NCI-H2196 (cell line): ENCODE measurements around the gene FOSL1.
A peak's percentile ranks its signal among the peaks of the same experiment; 100 is the strongest.

Experiments used
- DNase-seq: peaks from one replicate; lab custom pipeline; 2025; ENCODE audit not compliant: unreplicated experiment; lab: John Stamatoyannopoulos, UW

Gene FOSL1

DNA sequence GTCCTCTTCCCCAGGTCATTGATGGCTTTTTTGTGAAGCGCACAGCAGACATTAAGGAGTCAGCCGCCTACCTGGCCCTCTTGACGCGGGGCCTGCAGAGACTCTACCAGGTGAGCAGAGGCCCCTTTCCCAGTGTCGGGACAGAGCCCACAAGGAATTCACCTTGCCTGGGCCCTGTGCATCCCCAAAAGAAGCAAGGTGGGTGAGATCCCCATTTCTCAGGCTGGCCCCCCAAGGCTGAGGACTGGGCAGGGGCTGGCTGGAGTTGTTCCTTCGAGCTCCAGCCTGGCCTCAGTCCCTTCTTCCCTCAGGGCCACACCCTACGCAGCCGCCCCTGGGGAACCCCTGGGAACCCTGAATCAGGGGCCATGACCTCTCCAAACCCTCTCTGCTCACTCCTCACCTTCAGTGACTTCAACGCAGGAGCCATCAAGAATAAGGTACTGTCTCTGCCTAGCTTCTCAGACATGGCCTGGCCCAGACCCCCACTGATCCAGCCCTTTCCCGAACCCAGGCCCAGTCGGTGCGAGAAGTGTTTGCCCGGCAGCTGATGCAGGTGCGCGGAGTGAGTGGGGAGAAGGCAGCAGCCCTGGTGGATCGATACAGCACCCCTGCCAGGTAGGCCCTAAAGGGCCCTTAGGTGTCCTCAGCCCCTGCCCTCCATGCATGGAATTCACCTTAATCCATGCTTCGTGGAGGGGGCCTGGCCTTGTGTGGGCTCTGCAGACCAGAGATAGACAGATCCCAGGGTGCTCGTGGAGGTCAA lies 35.3 kb downstream of the FOSL1 start:
- DNase-seq = no peak

DNA sequence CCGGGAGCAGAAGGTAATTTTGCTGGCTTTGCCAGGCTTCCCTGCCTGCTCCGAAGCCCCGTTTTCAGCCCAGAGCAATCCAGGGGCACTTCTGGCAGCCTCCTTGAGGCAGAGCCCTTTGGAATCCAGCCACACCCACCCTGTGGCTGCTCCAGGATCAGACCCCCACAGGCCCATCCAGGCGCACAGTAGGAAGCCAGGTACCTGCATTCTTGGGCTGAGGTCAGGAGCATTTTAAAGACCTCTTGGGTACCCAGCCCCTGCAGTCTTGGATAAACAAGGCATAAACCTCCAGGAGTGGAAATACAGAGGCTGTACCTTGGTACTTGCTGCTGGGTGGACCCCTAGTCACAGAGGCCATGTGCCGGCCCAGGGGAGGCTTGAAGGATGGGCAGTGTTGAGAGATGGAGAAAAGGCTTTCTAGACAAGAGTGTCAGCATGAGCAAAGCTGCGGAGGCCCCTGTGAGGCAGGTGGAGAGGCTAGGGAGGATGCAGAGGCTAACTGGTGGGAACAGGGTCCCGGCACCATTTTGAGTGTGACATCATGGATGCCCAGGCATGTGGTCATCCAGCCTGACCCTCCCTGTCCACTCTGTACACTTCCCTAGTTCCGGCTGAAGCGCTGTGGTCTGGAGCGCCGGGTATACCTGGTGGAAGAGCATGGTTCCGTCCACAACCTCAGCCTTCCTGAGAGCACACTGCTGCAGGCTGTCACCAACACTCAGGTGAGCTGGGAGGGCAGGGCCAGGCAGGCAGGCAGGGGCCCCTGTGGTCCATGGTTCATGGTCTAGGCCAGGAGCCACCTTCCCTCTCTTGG lies 36.1 kb downstream of the FOSL1 start:
- no peak for DNase-seq

DNA sequence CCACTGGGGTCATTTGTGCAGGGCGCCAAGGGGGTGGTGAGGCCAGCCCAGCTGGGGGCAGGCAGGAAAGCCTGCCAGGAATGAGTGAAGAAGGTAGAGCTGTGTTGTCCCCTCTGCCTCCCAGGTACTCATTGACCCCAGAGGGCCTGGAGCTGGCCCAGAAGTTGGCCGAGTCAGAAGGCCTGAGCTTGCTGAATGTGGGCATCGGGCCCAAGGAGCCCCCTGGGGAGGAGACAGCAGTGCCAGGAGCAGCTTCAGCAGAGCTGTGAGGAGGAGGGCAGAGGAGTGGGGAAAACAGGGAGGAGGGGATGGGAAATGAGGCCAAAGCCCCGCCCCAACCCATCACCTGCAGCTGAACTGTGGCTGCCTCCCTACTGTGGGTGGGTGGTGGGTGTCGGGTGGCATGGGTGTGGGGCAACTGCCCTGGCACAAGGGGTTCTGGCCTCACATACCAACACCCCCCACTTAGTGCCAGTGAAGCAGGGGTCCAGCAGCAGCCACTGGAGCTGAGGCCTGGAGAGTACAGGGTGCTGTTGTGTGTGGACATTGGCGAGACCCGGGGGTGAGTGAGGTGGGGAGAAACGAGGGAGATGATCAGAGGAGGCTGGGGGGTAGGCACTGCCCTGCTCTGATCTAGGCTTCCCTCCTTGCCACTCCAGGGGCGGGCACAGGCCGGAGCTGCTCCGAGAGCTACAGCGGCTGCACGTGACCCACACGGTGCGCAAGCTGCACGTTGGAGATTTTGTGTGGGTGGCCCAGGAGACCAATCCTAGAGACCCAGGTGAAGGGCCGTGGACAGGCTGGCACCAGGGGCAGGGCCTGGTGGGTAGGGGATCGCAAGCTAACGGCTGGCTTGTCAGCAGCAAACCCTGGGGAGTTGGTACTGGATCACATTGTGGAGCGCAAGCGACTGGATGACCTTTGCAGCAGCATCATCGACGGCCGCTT lies 37.0 kb downstream of the FOSL1 start:
- DNase-seq = no peak

DNA sequence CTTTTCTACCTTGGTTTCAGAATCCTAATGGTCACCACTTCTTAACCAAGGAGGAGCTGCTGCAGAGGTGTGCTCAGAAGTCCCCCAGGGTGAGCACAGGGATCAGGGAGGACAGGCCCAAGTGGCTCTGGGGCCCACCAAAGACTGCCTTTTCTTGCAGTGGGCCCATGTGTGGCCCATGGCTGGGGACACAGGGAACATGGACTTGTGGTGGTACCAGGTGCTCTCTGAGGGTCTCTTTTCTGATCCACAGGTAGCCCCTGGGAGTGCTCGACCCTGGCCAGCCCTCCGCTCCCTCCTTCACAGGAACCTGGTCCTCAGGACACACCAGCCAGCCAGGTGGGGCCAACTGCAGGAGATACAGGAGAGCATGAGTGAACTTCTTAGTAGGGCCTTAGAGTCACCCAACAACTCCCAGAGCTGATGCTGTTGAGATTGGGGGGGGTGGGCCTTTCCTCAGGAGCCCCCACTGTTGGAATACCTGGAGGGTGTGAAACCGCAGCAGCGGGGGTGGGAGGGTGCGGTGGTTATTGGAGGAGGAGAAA lies 37.9 kb downstream of the FOSL1 start:
- DNase-seq = no peak

DNA sequence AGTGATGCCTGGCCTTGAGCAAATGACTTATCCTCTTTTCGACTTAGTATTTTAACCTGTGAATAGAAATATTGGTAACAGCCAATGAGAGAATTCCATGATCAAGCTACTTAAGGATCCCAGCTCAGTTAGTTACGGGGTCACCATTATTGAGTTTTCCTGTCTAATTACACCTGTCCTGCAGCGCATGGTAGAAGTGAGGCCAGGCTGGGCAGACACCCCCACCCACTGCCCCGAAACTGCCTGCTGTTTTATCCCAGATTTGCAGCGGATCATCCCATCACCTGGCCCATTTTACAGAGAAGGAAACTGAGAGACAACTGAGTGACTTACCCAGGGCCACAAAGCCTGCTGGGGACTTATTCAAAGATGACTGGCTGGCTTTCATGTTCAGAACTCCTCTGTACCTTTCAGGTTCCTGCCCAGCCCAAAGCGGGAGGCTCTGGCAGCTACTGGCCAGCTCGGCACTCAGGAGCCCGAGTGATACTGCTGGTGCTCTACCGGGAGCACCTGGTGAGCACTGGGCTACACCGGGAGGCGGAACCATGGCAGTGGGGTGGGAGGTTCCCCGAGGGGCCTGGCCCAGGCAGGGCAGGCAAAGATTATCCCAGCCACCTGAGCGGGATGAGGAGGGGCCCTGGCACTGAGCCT lies 38.5 kb downstream of the FOSL1 start:
- DNase-seq = no peak

DNA sequence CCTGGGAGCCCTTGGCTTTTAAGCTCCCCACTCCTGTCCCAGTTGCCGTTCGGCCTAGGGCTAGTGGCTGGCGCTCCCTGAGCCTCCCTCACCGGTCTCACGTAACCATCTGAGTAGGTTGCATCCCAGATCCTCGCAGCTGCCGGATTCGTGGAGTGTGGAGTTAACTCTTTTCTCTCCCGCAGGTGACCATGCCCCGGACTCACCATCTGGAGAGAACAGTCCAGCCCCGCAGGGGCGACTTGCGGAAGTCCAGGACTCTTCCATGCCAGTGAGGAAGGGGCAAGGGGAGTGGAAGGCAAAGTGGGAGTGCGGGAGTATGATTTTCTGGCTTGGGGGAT lies 39.1 kb downstream of the FOSL1 start:
- DNase-seq = no peak

DNA sequence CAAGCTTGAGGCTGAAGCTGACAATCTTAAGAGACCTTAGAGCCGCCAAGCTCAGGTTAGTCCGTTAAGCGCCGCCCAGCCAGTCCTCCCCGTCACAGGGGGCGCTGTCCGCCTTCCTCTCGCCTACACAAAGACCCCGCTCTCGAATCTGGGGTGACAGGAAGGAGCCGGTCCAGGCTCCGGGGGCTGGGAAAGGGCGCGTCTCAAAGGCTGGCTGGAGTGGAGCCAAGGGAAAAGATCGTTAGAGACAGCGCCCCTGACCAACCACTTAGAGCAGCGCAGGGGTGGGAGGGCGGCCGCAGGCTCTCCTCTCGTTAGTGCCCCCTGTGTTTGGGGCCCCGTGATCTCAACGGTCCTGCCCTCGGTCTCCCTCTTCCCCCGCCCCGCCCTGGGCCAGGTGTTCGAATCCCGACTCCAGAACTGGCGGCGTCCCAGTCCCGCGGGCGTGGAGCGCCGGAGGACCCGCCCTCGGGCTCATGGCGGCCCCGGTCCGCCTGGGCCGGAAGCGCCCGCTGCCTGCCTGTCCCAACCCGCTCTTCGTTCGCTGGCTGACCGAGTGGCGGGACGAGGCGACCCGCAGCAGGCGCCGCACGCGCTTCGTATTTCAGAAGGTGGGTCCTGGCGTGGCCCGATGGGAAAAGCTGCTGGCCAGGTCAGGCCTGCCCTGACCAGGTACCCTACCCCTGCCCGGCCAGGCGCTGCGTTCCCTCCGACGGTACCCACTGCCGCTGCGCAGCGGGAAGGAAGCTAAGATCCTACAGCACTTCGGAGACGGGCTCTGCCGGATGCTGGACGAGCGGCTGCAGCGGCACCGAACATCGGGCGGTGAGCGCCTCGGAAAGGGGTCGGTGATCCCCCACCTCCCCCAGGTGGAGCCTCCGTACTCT lies 39.7 kb downstream of the FOSL1 start, which contains the start of gene MUS81:
Gene MUS81, plus strand, starts transcription at position 156 of the 887 bp plus-strand sequence. Its CDS starts 321 bp downstream, at position 477.
- DNase-seq = peak; percentile 99

DNA sequence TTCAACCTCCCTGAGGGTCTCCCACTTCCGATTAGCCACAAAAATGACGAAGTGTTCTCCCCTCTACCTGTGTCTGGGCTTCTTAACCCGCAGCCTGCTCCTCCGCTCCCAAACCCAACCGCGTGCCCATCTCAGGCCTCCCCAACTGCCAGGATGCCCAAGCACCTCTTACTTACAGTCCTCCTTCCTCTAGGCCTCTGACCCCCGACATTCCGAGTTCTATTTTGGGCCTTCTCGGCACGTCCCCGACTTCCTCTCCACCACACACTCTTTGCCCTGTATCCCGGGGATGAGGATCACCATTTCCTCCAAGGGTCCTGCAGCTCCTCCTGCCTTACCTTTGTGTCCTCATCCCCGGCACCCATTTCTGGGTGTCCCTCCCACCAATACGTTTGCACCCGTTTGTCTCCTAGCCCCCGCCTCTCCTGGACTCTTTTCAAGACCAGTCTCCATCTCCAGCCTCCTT lies 40.3 kb downstream of the FOSL1 start:
- DNase-seq = no peak

DNA sequence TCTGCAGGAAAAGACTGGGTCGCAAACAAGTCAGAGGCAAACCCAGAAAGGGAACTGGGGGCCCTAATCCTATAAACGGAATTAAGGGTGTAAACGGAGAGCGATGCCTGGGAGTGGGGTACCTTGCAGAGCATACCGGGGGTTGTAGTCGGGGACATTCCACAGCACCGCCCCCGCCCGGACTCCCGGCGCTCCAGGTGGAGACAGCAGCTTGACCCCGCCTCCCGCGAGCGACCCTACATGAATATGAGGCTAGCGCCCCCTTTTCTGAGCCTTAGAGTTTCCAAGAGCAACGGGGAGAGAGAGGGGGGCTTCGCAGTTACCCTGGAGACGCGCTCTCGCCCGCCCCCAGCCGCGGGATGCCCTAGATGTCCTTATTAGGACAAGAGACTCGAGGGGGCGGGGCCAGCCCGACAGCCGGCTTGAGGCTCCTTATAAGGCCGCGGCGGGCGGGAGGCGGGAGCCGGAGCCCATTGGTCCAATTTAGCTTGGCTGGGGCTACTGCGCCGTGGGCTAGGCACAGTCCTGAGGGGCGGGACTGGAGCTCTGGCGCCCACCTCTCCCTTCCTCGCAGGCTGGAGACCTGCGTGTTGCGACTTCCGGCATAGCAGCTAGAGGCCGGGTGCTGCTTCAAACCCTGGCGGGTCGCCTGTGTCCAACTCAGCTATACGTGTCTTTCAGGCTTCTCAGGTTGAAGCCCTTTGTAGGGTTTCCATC lies 40.9 kb downstream of the FOSL1 start:
- peak; percentile 100 for DNase-seq

DNA sequence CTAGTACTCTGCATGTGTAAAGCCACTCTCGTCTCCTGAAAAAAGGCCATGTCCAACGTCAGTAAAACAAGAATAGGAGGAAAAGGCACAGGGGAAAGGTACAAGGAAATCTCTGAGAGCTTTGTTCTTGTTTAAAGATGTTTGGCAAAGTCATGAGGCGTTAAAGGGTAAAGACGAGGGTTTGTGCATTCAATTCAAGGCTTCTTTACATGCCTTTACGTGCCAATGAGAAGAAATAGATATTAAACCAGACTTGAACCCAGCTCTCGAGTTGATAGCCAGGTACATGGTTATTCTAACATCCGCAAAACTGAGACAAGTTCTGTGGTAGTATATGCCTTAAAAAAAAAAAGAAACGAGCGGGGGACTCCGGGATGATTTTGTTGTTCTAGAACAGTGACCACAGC lies 41.5 kb downstream of the FOSL1 start:
- peak; percentile 49 for DNase-seq

DNA sequence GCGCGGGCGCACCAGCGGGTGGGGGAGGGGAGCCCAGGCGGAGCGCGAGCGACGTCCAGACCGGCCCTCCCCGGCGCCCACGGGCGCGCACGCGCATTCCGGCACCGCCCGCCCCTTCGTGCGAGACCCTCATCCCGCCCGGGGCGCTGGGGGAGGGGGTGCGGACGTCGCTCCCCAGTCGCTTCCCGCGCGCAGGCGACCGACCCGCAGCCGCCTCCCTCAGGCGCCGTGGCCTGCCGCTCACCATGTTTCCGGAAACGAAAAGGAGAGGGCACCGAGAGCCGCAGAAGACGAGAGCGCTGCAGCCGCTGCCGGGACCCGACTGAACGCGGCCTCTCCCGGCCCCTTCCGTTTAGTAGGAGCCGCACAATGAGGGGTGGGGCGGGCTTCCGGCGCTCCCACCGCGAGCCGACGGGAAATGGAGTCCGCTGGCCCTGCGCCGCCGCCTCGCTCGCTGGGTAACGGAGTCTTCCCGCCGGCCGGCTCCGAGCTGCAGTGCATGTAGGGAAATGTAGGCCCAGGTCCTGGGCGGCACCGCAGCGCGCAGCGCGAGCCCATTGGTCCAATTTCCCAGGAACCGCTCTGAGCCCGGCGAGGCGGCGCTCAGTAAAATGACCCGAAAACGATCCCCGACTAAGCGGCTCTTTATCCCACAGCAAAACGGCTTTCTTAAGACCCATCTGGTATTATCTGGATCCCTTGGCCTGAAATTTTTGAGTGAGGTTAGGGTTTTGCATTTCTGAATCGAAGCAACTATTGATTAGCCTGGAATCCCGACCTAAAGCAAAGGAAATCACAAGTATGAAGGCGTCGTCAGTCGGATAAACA lies 42.1 kb downstream of the FOSL1 start, which contains the start of gene CFL1:
Gene CFL1, minus strand, starts transcription at position 328 of the 828 bp plus-strand sequence. Its CDS starts 81 bp downstream, at position 247.
- DNase-seq = peak; percentile 98

DNA sequence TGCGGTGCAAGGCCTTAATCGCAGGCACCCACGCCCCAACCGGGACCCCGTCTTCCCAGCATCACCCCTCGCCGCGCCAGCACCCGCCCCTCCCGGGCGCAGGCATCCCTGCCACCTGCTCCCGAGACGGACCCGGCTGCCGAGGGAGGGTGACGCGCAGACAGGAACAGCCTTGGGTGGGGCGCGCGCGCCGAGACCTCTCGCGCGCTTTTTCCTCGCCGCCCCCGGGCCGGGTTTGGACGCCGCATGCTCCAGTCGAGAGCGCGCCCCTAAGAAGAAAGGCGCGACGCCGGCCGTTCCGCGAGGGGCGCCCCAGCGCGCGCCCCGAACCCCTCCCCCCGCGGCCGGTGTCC lies 42.7 kb downstream of the FOSL1 start:
- no peak for DNase-seq

DNA sequence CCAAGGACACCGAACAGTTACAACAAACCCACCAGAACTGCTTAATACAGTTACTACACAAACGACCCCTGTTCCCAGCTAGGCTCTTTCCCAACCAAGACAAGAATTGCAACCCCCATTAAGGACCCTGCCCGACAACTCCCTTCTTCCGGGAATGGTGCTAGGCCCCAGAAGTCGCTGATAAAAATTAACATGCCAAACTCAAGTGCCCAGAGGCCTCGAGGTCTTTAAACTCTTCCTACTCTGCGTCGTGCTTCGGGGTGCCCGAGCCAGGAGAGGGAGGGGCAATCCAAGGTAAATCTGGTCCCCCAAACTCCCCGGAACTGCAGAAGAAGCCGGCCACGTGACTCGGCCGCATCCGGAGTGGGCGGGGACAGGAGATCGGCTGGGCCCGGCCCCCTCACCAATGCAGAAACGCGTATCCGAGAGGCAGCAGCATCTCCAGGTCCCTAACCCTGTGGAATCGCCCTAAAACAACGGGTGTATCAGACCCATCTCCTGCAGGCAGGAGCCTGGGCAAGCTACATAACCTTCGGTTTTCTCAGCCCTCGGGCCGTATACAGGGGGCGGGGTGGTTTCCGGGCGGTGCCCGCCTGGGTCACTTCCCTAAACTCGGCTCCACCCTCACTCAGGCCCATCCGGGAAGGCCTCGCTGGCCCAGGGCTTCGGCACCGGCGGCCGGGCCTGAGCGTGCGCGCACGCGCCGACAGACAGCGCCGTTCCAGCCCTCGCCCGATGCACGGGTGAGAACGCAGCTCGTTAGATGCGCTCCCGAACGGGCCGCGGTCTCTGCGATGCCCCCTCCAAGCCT lies 43.3 kb downstream of the FOSL1 start:
- DNase-seq = peak; percentile 73

DNA sequence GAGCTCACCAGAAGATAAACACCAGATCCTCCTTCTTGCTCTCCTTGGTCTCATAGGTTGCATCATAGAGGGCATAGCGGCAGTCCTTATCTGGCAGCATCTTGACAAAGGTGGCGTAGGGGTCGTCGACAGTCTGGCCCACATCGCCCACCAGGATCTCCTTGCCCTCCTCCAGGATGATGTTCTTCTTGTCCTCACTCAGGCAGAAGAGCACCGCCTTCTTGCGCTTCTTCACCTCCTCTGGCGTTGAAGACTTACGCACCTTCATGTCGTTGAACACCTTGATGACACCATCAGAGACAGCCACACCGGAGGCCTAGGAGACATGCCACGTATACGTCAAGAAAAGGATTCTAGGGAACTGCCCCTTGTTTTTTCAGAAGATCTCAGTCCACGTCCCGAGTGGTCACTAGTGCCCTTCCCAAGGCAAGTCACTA lies 44.2 kb downstream of the FOSL1 start:
- no peak for DNase-seq

DNA sequence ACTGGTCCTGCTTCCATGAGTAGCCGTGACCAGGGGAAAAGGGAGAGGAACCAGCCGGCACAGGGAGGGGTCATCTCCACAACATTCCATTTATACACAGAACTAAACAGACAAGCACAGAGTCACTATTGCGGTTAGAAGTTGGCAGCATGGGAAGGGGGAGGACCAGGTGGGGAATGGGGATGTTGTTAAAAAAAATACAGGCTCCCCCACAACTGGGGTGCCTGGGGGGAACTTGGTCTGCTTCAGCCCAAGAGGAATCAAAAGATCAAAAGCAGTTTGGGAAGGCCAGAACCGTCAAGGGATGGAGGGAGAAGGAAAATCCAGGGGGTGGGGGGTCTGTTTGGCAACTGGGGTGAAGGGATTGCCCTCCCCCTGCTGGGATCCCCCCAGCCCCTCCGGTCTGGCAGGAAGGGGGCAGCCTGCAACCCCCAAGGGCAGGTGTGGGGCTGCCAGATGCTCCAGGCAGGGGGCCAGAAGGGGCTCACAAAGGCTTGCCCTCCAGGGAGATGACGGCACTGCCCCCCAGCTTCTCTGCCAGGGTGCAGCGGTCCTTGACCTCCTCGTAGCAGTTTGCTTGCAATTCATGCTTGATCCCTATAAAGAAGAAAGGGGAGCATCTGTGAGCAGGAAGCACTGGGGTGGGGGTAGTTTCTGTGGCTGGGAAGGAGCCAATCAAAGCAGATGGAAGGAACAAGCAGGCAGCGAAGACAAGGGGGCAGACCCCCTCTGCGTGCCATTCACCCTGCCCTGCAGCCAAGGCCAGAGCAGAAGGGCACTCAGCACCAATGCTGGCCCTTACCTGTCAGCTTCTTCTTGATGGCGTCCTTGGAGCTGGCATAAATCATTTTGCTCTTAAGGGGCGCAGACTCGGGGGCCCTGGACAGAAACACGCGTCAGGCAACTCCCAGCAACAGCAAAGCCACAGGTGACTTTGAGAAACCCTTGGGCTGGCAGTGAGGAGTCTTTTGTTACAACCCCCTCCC lies 45.0 kb downstream of the FOSL1 start:
- DNase-seq = no peak

DNA sequence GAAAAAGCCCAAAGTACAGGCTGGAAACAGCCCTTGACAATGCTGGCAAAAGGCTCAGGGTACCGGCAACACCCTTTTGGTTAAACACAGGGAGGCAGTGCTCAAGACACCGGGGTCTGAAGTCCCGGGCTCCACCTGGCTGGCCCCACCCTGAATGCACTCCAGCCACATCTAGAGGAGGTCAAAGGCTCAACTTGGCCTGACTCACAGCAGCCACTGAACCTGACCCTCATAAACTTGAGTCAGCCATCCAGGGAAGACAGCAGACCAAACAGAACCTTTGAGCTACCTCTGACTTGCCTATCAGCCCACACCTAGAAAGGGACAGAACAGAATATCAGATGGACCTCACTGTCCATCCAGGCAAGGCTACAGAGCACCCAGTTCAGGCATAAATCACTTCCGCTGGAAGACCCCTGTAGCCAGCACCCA lies 46.0 kb downstream of the FOSL1 start:
- no peak for DNase-seq
